AG04450 (cell line): ENCODE data around the gene USP49. TPM values are rescaled to one million over a fixed set of nuclear protein-coding genes. Genes with fewer than 3 reads are reported as not detected.

Source experiments
- CTCF ChIA-PET: fragments of 300-600, 350-600 bp; formaldehyde crosslinking; extraction: SDS; loops from one replicate; lab custom pipeline; 2022; ENCODE audit warnings: antibody characterized with exemption, inconsistent platforms; lab: Charles Lee
- POLR2A ChIA-PET: fragments of 350-600 bp; formaldehyde crosslinking; extraction: SDS; loops from one replicate; lab custom pipeline; 2021; ENCODE audit warnings: antibody characterized with exemption, inconsistent platforms; lab: Yijun Ruan, JAX
- DNase-seq: peaks from one replicate; pipeline ENCODE4 v3.0.0-alpha.2; 2011; ENCODE audit warnings: low read depth, low spot score
- H3K27ac ChIP-seq: one replicate; pipeline ENCODE4 v1.5.1; 2012; ENCODE audit warnings: low read depth, low read length, control low read depth
- H3K27me3 ChIP-seq: one replicate; pipeline ENCODE4 v1.6.0; 2012; ENCODE audit warnings: low read length; ENCODE audit not compliant: control insufficient read depth, insufficient read depth
- H3K4me3 ChIP-seq: 2 replicates; pipeline ENCODE4 v1.5.1; 2011; ENCODE audit warnings: mild to moderate bottlenecking, low read depth, low read length, control low read depth
- H3K9me3 ChIP-seq: 2 replicates; pipeline ENCODE4 v1.5.1; 2012; ENCODE audit warnings: low read length; ENCODE audit not compliant: control insufficient read depth, insufficient read depth
- polyA plus RNA-seq: library from polyadenylated mRNA; depleted of rRNA; stranded (reverse); fragments of >200 nt; gene quantifications from 2 replicates; pipeline ENCODE4 v1.2.3, GENCODE V29; 2011
- TF ChIP-seq, protein P1 (sequence below): IDR thresholded peaks from 2 replicates; pipeline ENCODE4 v1.5.1; 2011; ENCODE audit warnings: low read depth, low read length, control low read depth, inconsistent platforms

The USP49 gene
- polyA plus RNA-seq, 1 experiment = 3.0 TPM

DNA sequence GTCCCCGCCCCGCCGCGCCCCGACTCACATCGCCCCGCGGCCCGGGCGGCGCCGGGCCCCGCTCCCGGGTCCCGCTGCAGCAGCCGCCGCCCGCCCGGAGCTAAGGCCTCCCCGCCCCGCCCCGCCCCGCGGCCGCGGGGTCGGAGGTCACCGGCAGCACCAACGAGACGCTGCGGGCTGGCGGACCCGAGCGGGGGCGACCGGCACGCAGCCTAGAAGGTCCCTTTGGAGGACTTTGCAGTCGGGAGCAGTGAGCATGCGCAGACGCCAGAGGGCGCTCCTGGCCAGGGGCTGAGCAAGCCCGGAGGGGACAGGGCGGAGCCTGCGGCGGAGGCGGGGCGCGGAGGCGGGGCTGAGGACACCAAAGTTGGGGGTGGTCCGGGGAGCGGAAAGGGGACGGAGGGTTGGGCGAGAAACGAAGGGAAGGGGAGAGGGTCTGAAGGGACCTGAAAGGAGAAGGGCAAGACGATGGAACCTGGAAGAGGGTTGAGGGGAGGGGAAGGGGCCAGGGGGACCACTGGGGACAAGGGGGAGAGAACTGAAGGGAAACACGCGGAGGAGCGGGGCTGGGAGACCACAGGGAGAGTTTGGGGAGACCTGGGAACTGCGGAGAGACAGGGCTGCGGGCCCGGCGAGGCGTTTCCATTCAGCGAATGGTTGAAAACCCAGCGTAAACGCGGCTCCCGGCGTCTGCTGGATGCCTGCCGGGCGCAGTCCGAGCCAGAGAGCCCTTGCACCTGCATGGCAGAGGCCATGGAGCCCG is 115.2 kb downstream of the USP49 start, which contains the start of gene FRS3:
TSS of gene FRS3 (minus strand) at position 113 of the 763 bp plus-strand sequence. CDS start 2,913 bp downstream, outside the sequence.
- Histone ChIP-seq H3K4me3 (peak within 1 kb of the TSS; percentile 78), H3K27ac (no peak within 1 kb of the TSS), H3K27me3 (no peaks in the 10 kb centered on the region), H3K9me3 (no peaks in the 10 kb centered on the region)
- TF ChIP-seq, protein P1, sequence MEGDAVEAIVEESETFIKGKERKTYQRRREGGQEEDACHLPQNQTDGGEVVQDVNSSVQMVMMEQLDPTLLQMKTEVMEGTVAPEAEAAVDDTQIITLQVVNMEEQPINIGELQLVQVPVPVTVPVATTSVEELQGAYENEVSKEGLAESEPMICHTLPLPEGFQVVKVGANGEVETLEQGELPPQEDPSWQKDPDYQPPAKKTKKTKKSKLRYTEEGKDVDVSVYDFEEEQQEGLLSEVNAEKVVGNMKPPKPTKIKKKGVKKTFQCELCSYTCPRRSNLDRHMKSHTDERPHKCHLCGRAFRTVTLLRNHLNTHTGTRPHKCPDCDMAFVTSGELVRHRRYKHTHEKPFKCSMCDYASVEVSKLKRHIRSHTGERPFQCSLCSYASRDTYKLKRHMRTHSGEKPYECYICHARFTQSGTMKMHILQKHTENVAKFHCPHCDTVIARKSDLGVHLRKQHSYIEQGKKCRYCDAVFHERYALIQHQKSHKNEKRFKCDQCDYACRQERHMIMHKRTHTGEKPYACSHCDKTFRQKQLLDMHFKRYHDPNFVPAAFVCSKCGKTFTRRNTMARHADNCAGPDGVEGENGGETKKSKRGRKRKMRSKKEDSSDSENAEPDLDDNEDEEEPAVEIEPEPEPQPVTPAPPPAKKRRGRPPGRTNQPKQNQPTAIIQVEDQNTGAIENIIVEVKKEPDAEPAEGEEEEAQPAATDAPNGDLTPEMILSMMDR = peak; percentile 92
- peak; percentile 87 for DNase-seq
- CTCF ChIA-PET = interaction anchor here (0.6 to 1.0 kb wide), 8 partner anchors 9 to 383 kb away, joined by 3 to 9 read pairs (median 4); partner anchors contain the start of gene TAF8
- POLR2A ChIA-PET = no interaction called here

DNA sequence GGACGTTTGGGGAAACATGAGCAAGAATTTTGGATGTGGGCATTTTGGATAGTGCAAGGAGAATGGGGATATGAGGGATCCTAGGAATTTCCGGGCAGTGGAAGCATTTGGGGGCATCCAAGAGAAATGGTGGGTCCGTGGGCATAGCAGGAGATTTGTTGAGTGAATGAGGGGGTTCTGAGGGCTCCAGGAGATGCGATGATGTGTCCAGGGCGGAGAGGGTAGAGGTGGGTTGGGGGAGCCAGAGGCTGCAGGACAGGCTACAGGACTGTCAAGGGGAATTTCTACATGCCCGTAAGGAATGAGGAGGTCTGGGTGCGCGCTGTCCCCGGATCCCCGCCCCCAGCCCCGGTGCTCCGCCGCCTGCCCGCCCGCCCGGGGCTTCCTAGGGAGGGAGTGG is 115.8 kb downstream of the USP49 start:
- TF ChIP-seq, protein P1 = no peak
- ChIA-PET POLR2A (no interaction called here), CTCF (interaction anchor here (0.6 to 0.7 kb wide), 6 partner anchors 10 to 383 kb away, joined by 3 to 9 read pairs (median 4); partner anchors contain the start of gene TAF8)
- peak overlapping the region; percentile 78 for H3K4me3 ChIP-seq
- no peak for DNase-seq
- H3K27me3 ChIP-seq = no peaks in the 10 kb centered on the region
- no peak overlapping the region for H3K27ac ChIP-seq
- H3K9me3 ChIP-seq = no peaks in the 10 kb centered on the region

DNA sequence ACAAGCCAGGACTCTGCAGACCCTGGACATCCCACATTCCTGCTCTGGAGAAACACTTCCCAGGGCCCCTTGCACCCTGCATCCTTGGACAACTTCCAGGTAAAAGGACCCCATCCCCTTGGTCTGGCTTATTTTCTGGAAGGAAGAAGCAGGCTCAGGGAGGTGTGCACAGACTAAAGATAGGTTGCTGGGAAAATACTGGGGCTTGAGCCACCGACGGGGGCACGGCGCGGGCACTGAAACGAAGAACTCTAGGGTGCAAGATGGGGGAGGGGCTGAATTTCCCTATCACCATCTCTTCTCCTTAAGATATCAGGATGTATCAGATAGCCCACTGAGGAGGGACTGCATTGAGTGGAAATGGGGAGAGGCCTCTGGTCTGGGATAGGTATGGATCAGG is 116.3 kb downstream of the USP49 start:
- ChIA-PET POLR2A (no interaction called here), CTCF (interaction anchor here (1.0 to 4.6 kb wide), 4 partner anchors 8 to 411 kb away, joined by 3 to 37 read pairs (median 10); partner anchors contain the start of gene TOMM6)

DNA sequence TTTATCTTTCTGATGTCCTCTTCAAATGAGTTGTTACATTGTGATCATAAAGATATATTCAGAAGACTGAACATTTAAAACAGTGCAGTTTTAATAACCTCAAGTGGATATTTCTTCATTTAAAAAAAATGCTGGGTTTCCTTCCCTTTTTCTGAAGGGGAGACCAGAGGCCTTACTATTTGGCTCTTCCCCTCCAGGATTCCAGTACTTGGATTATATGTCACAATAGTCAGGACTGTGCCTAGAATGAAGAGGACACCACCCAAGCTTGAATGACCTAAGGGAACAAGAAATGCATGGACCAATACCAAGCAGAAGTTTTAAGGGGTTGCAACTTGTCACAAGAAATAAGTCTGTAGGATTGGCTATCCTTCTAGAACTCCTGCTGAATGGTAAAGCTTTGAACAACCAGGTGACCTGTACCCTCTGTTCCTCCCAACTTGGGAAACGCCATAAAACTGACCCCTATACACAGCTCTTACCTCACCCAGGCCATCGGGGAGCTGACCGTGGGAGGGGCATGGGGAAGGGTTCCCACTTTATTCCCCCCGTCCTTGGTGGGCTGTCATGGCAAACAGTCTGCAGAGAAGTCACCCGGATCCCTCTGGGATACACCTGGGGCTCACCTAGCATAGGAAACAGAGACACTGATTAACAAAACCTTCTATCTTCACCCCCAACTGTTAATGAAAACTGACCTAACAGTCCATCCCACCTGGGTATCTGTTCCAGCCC is 117.5 kb downstream of the USP49 start:
- TF ChIP-seq, protein P1 = no peak
- no peak overlapping the region for H3K27ac ChIP-seq
- H3K27me3 ChIP-seq = no peaks in the 10 kb centered on the region
- H3K9me3 ChIP-seq = no peaks in the 10 kb centered on the region
- POLR2A ChIA-PET = no interaction called here
- no peak overlapping the region for H3K4me3 ChIP-seq
- DNase-seq = no peak
- CTCF ChIA-PET = interaction anchor here (1.0 to 4.6 kb wide), 8 partner anchors 9 to 410 kb away, joined by 3 to 37 read pairs (median 10); partner anchors contain the start of gene TOMM6

More for the DNA sequence above, 116.3 kb downstream of the USP49 start:
- H3K27ac ChIP-seq = no peak overlapping the region
- peak overlapping the region; percentile 78 for H3K4me3 ChIP-seq
- no peaks in the 10 kb centered on the region for H3K9me3 ChIP-seq
- DNase-seq = no peak
- TF ChIP-seq, protein P1 = no peak
- no peaks in the 10 kb centered on the region for H3K27me3 ChIP-seq
